HG02938 (cell line): Measurements from ENCODE around the gene KCNH3.
"Not testable (repeated sequence)": the region's sequence is repeated elsewhere in the genome, so short reads cannot be mapped to it uniquely, and the experiment has no call there.

Source experiments
- ATAC-seq: cut with Tn5 transposase; IDR thresholded peaks from one replicate; pipeline ENCODE4 v1.9.1; 2021; ENCODE audit warnings: mild to moderate bottlenecking, moderate library complexity; ENCODE audit not compliant: unreplicated experiment

The KCNH3 gene

DNA sequence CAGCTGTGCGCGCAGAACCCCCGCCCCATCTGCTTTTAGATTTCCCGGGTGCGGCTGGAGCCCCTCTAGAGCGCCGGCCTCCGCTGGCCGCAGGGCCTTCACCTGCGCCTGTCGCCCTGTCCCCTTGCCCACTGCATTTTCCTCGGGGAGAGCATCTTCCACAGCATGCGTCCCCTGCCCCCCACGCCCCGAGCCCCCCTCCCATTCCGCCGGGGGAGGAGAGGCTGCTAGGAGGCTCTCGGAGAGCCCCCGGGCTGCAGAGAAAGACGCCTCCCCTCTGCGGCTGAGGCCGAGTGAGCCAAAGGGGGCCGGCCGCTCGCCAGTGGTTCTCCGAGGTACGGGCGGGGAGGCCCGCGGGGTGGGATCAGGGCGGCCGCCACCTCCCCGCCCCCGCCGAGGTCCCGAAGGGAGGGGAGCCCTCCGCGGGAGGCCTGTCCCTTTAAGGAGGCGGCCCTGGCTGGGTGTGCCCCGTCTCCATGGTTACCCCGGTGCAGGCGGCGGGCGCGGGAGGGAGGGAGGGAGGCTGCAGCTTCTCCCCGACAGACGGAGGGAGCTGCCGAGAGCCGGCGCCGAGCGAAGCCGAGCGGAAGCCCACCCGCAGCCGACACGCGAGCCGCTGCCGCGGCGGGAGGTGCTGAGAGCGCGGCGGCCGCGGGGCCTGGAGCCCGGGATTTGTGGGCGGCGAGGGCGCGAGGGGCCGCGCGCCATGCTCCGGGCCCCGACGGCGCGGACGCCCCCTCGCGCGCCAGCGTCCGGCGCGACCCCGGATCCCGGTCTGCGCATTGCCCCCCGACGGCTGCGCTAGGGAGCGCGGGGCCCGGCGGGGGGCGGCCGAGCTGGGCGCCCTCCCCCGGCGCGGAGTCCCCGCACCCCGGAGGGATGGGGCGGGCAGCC is at the start of gene KCNH3:
Gene KCNH3, plus strand, starts transcription at position 521 of the 894 bp plus-strand sequence. CDS start 387 bp downstream, outside the sequence.
- ATAC-seq, result no peak

GRCh38 chr12:49489154-49489553 is 49.7 kb upstream of the KCNH3 start:
- ATAC-seq, result no peak

DNA sequence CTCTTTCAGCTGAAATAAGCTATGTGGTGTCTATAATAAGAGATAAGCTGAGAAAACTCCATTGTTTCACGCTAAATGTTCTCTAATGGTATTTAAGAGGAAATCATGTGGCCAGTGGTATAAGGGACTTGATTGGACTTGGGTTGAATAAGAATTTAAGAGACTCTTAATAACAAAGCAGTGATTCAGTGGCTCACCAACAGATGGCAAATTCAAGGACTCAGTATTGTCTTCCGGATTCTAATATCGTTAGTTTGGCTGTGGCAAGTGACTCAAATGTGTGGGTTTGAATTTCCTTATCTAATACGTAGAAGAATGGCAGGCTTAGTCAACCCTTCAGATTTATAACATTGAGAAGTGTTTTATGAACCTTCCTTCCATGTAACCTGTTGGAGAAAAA is 49.1 kb upstream of the KCNH3 start:
- no peak for ATAC-seq

DNA sequence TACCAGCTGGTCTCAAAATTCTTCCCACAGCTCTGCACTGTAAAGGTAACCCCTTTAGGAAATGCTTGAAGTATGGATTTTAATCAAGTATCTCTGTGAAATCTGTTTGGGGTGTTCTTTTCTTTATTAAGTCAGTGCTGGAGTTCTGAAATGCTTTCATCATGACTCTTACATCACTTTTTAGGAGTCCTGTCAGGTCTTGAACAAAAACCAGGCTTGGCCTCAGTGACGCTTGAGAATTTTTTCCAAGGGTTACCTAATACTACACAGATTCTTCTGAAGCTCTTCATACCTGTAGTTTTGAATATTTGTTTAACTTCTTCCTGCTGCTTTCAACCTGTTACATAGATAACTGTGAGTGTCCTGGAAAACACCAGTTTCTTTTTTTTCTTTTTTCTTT is 47.0 kb upstream of the KCNH3 start:
- no peak for ATAC-seq

DNA sequence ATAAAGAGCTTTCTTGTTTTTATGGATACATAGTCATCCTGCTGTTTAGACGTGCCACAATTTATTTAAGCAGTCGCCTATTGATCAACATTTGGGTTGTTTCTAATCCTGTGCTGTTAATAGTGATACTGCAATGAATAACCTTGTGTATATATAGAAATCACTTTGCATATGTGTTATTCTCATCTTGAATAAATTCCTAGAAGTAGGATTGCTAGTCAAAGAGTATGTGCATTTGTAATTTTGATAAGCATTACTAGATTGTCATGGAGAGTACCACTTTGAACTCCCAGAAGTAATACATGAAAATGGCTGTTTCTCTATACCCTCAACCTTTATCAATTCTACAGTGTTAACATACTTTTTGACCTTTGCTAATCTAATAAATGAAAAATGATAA is 44.9 kb upstream of the KCNH3 start:
- no peak for ATAC-seq

- ATAC-seq, result no peak
These were observed 42.1 kb upstream of the KCNH3 start for GRCh38 chr12:49496417-49497360.

- no peak for ATAC-seq
These were observed 36.9 kb upstream of the KCNH3 start for GRCh38 chr12:49501895-49502294.

GRCh38 chr12:49502590-49502989 is 36.2 kb upstream of the KCNH3 start:
- no peak for ATAC-seq

- ATAC-seq, result no peak
These were observed 35.1 kb upstream of the KCNH3 start for GRCh38 chr12:49503674-49504180.

- no peak for ATAC-seq
These were observed 33.2 kb upstream of the KCNH3 start for GRCh38 chr12:49505672-49506071.

DNA sequence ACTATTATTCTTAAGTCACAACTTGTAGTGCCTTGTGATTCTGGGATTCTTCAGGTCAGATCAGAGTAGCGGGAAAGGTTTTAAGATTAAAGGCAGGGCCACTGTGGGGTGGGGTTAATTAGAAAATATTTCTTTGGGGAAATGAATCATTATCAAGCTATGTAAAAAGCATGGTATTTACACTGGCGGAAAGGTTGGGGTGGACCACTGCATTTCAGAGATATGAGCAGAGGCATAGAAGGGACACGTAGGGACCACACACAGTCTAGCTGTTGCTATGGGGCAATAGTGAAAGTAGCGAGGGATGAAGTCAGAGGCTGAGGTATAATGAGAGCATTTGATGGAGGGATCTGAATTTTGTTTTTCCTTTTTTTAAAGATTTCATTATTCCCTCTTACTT is 31.7 kb upstream of the KCNH3 start:
- ATAC-seq, result no peak

DNA sequence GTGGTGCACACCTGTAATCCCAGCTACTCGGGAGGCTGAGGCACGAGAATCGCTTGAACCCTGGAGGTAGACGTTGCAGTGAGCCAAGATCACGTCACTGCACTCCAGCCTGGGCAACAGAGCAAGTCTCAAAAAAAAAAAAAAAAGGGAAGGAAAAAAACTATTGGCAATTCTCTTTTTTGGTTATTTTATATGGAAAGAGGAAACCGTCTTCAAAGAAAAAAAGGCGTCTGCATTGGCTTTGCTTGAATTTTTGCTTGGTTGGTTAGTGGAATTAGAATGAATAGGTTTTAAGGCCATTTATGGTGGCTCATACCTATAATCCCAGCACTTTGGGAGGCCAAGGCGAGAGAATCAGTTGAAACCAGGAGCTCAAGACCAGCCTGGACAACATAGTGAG is 29.1 kb upstream of the KCNH3 start:
- not testable (repeated sequence) for ATAC-seq

DNA sequence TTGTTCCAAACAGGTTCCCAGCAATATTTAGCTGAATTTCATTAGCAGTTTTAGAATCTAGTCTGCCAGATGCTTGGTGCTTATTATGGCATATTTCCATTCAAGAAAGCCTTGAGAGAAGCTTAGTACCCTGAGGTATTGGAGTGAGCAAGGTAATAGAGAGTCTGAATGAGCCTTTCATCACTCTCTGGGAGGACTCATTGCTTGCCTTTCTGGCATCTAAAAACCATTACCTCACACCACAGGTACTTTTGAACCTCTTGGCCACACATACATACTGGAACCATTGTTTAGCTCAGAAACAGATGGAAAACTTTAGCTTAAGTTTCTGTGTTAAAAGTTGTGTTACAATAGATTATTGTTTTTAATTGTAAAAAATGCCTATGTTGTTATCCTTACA is 27.4 kb upstream of the KCNH3 start:
- no peak for ATAC-seq

GRCh38 chr12:49512546-49512945 is 26.3 kb upstream of the KCNH3 start:
- ATAC-seq, result no peak

DNA sequence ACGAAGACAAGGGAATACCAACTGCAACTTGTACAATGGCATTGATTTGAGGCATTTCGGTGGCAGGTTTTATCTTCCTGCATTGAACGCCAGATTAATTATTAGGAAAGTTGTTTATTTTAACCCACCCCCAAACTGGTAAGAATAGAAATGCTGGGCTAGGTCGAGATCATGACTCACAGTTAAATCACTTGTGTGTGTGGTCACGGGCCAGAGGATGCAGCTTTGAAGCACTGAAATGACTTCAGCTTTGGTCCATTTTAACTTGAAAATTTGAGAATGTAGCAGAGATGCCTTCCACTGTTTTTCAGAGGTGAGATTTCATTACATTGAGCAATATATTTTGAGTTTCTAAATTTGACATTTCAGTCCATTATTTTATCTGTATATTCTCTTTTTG is 23.6 kb upstream of the KCNH3 start:
- no peak for ATAC-seq

- no peak for ATAC-seq
These were observed 19.8 kb upstream of the KCNH3 start for GRCh38 chr12:49518914-49519573.

- no peak for ATAC-seq
These were observed 19.3 kb upstream of the KCNH3 start for GRCh38 chr12:49519574-49519936.

DNA sequence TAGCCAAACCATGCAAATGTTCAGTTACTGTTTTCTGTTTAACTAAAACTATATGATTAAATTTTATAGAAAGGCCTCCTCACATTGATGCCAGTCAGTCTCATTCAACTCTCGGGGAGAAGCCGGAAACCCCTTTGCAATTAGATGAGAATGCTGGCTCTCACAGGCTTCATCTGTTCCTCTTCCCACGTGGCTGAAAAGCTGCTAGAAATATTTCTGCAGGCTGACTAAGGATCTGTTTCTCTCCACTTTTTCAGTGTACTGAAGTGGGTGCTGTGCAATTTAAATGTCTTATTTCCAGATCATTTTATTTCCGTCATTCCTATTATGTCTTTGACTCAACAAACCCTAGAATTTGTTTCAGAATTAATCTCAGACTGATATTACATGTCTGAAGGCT is 17.4 kb upstream of the KCNH3 start:
- ATAC-seq, result no peak

- no peak for ATAC-seq
These were observed 14.0 kb upstream of the KCNH3 start for GRCh38 chr12:49524660-49525324.

- ATAC-seq, result no peak
These were observed 12.9 kb upstream of the KCNH3 start for GRCh38 chr12:49525942-49526341.
